Adrenal gland (tissue), 5 donors: ENCODE results near the gene NHSL2.

Experiments used
- CTCF ChIP-seq, 6 experiments: fragments of 450-650 bp in 4 of 6; fragments of 200-600 bp in 2 of 6; sonication (generic) in 1 of 6; IDR thresholded peaks; 1 replicate in 5 of 6; 2 replicates in 1 of 6; pipeline versions ENCODE4 v1.5.1 to v1.8.0; 2016 to 2021; ENCODE audit warnings: antibody characterized with exemption in 6 of 6, mild to moderate bottlenecking in 2 of 6, moderate library complexity in 1 of 6
- POLR2A ChIP-seq, 2 donors: fragments of 450-650 bp; IDR thresholded peaks; one replicate each; pipeline ENCODE4 v1.6.1; 2017; ENCODE audit warnings: antibody characterized with exemption in 2 of 2, mild to moderate bottlenecking in 2 of 2, moderate library complexity in 1 of 2
- donor health status: DM: no; HTN: no; CAD: no.

- TF ChIP-seq CTCF (IDR thresholded peaks at IDR 0.05) (no peak), POLR2A (IDR thresholded peaks at IDR 0.05) (no peak)
Measured at GRCh38 chrX:72123471-72124185, 213.0 kb downstream of the NHSL2 start.
